Measurements from ENCODE around the gene GIMD1. TPM values are rescaled to one million over a fixed set of nuclear protein-coding genes. Genes with fewer than 3 reads are reported as not detected.

The GIMD1 gene
- polyA plus RNA-seq, 1 of the 3 experiments (the other 2 are of a cell fraction) = not detected

GRCh38 chr4:106338671-106339070 is 29.9 kb downstream of the GIMD1 start:
- Histone ChIP-seq H3K9ac (no peak overlapping the region), H3K27ac (ENCODE audit: low read depth in 2 of 2, low read length in 1 of 2) (no peak overlapping the region), H3K36me3 (replicated peaks in 1 of 2; ENCODE audit: control insufficient read depth in 1 of 2, insufficient read depth in 2 of 2, low read length in 1 of 2) (peaks cover 39 to 74% of the 10 kb centered on the region in 2 experiments), H3K4me2 (no peak overlapping the region), H3K79me2 (ENCODE audit: insufficient read depth) (peaks cover 36% of the 10 kb centered on the region; the same call in 1 of the 2 replicates), H3K4me3 (ENCODE audit: low read depth in 2 of 2, low read length in 1 of 2) (no peak overlapping the region), H3K9me3 (0 out of 2 replicates have a peak, but pooled peaks cover 8% of the 10 kb centered on the region), H4K20me1 (ENCODE audit: insufficient read depth) (no peaks in the 10 kb centered on the region), H3K9me2 (no peaks in the 10 kb centered on the region), H3F3A (replicated peaks; ENCODE audit: insufficient read depth) (peaks cover 18% of the 10 kb centered on the region), H2AFZ (ENCODE audit: low read depth) (no peak overlapping the region), H3K4me1 (ENCODE audit: control insufficient read depth in 1 of 2, insufficient read depth in 2 of 2, low read depth in 1 of 2, low read length in 1 of 2) (no peaks in the 10 kb centered on the region), H3K27me3 (ENCODE audit: insufficient read depth) (no peaks in the 10 kb centered on the region)
- no peak for TF ChIP-seq SIN3A (IDR thresholded peaks at IDR 0.05; ENCODE audit: borderline replicate concordance, low read depth, low read length)
- no peak for TF ChIP-seq MEF2A (IDR thresholded peaks at IDR 0.05; ENCODE audit: borderline replicate concordance, low read depth)
- no peak for TF ChIP-seq FOXJ3 (CRISPR knock-in tag; IDR thresholded peaks at IDR 0.05)
- no peak for TF ChIP-seq PBX3 (IDR thresholded peaks at IDR 0.05)
- no peak for TF ChIP-seq RXRA (IDR thresholded peaks at IDR 0.05; ENCODE audit: borderline replicate concordance, low read depth)
- no peak for TF ChIP-seq GATA2 (CRISPR knock-in tag; IDR thresholded peaks at IDR 0.05)
- TF ChIP-seq MXI1 (IDR thresholded peaks at IDR 0.05; ENCODE audit: low read depth, low read length) = no peak
- no peak for TF ChIP-seq SMC3 (IDR thresholded peaks at IDR 0.05; ENCODE audit: low read depth, low read length)
- no peak for TF ChIP-seq REST (IDR thresholded peaks at IDR 0.05; ENCODE audit: low read depth, low read length)
- TF ChIP-seq GABPA (IDR thresholded peaks at IDR 0.05; ENCODE audit: low read depth) = no peak
- TF ChIP-seq TAF1 (IDR thresholded peaks at IDR 0.05; ENCODE audit: borderline replicate concordance, low read depth, low read length) = no peak
- no peak for TF ChIP-seq IRF3 (IDR thresholded peaks at IDR 0.05; ENCODE audit: low read depth, low read length)
- TF ChIP-seq RFX5 (IDR thresholded peaks at IDR 0.05; ENCODE audit: low read length) = no peak
- CTCF ChIA-PET = interaction anchor here (0.7 to 1.0 kb wide), 2 partner anchors 9 to 12 kb away, joined by 3 read pairs; no protein-coding TSS in a partner anchor
- WGBS (ENCODE audit: low lambda C conversion rate) = 93% methylated on average over 3 of the region's 3 CpGs
- no peak for DNase-seq
- POLR2A ChIA-PET = no interaction called here

Measured in SK-N-SH (cell line).